HG03135 (cell line): ENCODE data around the gene CYS1.

Experiments
- ATAC-seq: cut with Tn5 transposase; IDR thresholded peaks from one replicate; pipeline ENCODE4 v1.9.1; 2021; ENCODE audit warnings: mild to moderate bottlenecking, moderate library complexity; ENCODE audit not compliant: unreplicated experiment

CYS1 gene

GRCh38 chr2:10073706-10074105 lies 6.5 kb downstream of the CYS1 start:
- no peak for ATAC-seq

GRCh38 chr2:10072656-10073480 lies 7.3 kb downstream of the CYS1 start:
- peak; percentile 79 for ATAC-seq

GRCh38 chr2:10071595-10071994 lies 8.6 kb downstream of the CYS1 start:
- ATAC-seq = no peak

- ATAC-seq = no peak
Measured at GRCh38 chr2:10071176-10071575, 9.0 kb downstream of the CYS1 start.

GRCh38 chr2:10067881-10068280 lies 12.3 kb downstream of the CYS1 start:
- ATAC-seq = no peak

DNA sequence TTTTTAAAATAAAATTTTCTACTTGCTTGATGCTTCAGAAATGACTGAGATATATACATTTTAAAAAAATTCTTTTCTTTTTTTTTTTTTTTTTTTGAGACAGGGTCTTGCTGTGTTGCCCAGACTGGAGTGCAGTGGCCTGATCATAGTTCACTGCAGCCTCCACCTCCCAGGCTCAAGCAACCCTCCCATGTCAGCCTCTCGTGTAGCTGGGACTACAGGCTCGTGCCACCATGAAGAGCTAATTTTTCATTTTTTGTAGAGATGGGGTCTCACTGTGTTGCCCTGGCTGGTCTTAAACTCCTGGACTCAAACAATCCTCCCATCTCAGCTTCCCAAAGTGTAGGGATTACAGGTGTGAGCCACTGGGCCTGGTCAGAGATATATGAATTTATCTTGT lies 12.9 kb downstream of the CYS1 start:
- no peak for ATAC-seq

GRCh38 chr2:10065773-10066055 lies 14.5 kb downstream of the CYS1 start:
- no peak for ATAC-seq

GRCh38 chr2:10064932-10065772 lies 15.1 kb downstream of the CYS1 start:
- no peak for ATAC-seq

- no peak for ATAC-seq
Measured at GRCh38 chr2:10063566-10063965, 16.6 kb downstream of the CYS1 start.

DNA sequence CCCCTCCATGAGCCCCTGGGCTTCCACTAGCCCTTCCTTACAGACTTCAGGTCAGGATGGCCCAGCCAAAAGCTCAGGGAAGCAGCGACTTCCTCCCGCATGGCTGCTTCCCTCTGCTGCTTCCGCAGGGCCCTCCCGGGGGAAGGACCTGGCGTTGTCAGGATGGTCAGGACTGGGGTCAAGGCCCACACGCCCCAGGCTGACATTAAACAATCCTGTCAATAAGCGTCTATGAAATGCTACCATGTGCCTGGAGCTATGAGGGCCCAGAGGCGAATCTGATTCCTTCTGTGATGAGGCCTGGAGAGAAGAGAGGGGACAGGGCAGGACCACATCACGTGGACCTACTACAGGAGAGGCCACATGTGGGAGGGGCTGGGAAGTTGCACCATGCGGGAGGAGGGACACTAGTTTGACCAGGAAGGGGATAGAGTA lies 17.3 kb downstream of the CYS1 start:
- no peak for ATAC-seq

- ATAC-seq = no peak
Measured at GRCh38 chr2:10061221-10061925, 18.8 kb downstream of the CYS1 start.

DNA sequence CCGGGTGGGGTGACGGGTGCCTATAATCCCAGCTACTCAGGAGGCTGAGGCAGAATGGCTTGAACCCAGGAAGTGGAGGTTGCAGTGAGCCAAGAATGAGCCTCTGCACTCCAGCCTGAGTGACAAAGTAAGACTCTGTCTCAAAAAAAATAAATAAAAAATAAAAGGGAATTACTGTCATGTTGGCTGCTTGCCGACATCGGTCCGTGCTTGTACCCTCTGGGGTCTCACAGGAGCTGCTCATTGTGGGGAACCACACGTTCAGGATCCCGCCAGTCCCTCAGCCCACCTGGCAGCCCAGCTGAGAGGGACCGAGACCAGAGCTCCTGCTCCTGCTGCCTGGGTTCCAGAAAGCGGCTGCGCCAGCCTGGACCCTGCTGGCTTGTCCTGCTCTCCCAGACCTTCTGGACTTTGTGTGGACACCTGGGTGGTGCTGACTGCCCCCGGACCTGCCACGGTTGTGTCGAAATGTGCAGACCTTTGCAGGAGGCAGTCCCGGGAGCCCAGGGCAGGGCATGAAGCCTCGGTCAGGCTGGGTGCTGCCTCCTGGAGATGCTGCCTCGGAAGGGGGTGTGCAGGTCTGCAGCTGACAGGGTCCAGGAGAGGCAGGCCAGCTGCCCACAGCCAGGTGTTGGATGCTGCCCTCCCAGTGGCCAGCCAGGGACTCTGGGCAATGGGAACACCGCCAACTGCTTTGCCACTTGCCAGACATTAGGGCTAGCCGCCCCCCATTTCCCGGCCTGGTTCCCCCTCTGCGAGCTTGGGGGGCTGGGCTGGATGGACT lies 20.5 kb downstream of the CYS1 start:
- no peak for ATAC-seq

DNA sequence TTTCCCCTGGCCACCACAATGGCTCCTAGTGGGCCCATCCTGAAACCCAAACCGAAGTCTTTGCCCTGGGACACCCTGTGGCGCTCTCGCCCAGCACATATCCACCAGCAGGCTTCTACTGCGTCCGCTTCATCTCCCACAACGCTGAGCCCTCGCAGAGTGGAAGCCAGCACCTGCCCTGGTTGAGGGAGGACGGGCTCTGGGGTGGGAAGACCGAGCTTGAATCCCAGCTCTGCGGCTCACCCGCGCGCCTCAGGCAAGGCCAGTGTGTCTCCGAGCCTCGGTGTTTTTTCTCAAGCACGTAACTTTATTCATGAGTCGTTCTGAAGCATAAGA lies 21.2 kb downstream of the CYS1 start:
- no peak for ATAC-seq

- ATAC-seq = no peak
Measured at GRCh38 chr2:10058251-10059015, 21.8 kb downstream of the CYS1 start.

- ATAC-seq = no peak
Measured at GRCh38 chr2:10057231-10058107, 22.7 kb downstream of the CYS1 start.

GRCh38 chr2:10056439-10056838 lies 23.8 kb downstream of the CYS1 start:
- no peak for ATAC-seq

GRCh38 chr2:10054976-10055375 lies 25.2 kb downstream of the CYS1 start:
- ATAC-seq = no peak

DNA sequence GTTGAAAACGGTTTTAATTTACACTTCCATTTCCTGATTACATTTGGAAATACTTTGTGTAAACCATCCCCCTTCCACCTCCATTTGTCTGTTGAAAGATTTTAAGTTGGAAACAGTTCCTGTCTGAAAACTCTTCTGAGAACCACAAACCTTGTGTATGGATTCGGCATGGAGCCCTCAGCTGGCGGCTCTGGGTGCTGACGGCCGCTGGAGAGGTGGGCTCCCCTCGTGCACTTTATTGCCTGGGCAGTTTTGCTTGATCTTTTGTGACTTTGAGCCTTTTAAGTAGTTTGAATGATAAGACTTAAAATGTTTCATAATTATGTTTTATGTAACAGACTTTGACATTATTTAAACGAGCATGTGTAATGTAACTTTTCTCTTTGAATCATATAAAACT lies 25.8 kb downstream of the CYS1 start:
- no peak for ATAC-seq

DNA sequence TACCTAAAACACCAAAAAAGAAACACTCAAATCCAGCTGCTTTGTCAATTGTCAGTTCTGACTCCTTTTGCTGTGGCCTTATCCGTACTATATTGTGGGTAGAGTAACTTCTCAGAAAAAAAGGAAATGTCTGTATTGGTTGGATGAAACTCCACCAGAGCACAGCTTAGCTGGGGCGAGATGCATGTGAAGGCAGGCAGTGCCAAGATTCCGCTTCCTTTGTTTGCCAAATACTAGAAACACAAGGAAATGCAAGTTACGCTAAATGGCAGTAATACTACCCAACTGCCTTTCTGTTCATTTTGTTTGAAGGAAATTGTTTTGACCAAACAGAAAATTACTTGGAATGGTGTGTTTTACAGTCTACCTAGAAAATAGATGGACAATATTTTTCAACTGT lies 26.9 kb downstream of the CYS1 start:
- ATAC-seq = no peak
